ENCODE data around the gene SENP8.
"Not testable (repeated sequence)": the region's sequence is repeated elsewhere in the genome, so short reads cannot be mapped to it uniquely, and the experiment has no call there.

Gene SENP8

DNA sequence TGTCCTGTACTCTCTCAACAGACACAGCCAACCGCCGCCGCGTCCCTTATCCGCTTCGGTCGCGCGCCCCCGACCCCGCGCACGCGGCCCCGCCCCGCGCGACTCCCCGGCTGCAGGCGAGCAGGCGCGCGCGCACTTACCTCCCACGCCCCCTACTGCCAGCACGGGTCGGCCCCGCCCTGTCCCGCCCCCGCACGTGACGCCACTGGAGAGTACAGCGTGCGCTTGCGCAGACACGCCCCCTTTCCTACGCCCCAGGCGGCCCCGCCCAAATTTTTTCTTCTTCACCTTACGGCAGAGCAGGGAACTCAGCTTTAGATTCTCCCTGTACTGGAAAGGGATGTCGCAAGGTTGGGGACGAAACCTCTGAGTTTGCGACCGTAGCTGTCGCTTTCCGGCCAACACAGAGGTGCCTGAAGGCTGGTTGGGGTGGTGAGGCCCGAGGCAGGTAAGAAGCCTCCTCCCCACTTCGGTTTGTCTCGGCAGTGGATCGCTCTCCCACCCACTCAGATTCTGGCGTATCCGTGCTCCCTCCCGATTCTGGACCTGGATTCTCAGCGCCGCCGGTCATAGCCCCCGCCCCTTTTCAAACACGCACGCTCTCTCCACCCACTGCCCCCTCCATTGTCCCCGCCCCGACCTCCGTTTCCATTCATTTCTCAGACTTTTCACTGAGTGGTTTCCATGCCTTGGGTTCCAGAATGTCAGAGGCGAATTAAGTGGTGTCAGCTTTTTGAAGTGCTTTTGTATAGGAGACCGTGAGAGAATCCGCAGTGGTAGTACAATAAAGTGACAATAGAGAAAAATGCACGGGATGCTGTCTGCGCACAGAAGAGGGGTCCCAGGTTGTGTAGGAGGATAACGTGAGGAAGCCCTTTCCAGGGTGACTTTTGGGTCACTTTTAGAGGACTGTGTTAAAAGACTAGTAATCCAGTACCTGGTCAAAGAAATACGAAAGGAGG, at the start of gene SENP8, which contains the start of gene MYO9A:
Gene SENP8 (plus strand): TSS at position 387 of the 962 bp plus-strand sequence. CDS start 21,221 bp downstream, outside the sequence.
Gene MYO9A (minus strand): TSS at position 134 of the 962 bp plus-strand sequence. CDS start 71,587 bp downstream, outside the sequence.
- DNase-seq (ENCODE audit: low spot score): peak; percentile 95

DNA sequence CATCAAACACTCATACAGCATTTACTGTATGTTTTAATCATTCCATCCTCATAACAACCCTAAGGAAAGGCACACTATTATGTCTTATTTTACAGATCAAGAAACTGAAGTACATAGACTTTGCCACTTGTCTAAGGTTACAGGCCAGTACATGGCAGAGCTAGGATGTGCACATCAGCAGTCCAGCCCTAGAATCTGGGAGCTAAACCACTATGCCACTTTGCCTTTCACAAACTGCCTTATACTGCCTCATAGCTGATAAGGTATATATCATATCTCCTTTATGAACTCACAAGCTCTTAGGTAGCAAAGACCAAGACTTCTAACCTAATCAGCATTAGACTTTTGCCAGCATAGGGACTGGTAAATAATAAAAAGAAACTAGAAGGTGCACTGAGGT, 49.3 kb upstream of the SENP8 start:
- DNase-seq (ENCODE audit: low spot score): no peak

GRCh38 chr15:72070817-72071447, 47.3 kb upstream of the SENP8 start:
- DNase-seq (ENCODE audit: low spot score): no peak

DNA sequence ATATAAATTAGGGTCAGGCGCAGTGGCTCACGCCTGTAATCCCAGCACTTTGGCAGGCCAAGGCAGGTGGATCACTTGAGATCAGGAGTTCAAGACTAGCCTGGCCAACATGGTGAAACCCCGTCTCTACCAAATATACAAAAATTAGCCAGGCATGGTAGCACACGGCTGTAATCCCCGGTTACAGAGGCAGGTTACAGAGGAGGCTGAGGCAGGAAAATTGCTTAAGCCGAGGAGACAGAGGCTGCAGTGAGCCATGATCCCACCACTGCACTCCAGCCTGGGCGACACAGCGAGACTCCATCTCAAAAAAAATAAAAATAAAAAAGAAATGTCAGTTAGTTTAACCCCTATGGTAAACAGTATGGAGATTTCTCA, 46.8 kb upstream of the SENP8 start:
- DNase-seq (ENCODE audit: low spot score): not testable (repeated sequence)

- DNase-seq (ENCODE audit: low spot score): no peak
Observed at GRCh38 chr15:72074335-72075060, 43.7 kb upstream of the SENP8 start.

DNA sequence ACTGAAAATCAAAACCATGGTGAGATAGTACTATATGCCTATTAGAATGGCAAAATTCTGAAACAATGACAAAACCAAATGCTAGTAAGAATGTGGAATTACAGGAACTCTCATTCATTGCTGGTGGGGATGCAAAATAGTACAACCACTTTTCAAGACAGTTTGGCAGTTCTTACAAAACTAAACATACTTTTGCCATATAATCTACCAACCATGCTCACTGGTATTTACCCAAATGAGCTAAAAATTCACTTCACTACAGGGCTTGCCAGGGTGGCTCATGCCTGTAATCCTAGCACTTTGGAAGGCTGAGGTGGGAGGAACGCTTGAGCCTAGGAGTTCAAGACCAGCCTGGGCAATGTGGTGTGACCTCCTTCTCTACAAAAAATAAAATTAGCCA, 40.3 kb upstream of the SENP8 start:
- DNase-seq (ENCODE audit: low spot score): no peak

DNA sequence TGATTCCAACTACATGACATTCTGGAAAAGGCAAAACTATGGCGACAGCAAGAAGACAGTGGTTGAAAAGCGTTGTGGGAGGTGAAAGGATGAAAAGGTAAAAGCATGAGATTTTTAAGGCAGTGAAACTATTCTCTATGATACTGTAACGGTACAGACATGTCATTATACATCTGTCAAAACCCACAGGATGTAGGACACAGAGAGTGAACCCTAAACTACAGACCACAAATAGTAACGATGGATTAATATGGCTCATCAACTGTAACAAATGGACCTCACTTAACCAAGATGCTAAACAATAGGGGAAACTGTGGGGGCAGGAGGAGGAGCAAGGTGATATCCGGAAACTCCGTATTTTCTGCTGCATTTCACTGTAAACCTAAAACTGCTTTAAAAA, 39.3 kb upstream of the SENP8 start:
- no peak for DNase-seq (ENCODE audit: low spot score)

DNA sequence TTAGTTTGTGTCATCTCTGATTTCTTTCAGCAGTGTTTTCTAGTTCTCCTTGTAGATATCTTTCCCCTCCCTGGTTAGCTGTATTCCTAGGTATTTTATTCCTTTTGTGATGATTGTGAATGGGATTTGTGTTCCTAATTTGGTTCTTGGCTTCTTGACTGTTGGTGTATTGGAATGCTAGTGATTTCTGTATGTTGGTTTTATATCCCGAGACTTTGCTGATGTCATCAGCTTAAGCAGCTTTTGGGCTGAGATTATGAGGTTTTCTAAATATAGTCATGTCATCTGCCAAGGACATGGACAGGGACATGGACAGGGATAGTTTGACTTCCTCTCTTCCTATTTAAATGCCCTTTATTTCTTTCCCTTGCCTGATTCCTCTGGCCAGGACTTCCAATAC, 36.0 kb upstream of the SENP8 start:
- no peak for DNase-seq (ENCODE audit: low spot score)

DNA sequence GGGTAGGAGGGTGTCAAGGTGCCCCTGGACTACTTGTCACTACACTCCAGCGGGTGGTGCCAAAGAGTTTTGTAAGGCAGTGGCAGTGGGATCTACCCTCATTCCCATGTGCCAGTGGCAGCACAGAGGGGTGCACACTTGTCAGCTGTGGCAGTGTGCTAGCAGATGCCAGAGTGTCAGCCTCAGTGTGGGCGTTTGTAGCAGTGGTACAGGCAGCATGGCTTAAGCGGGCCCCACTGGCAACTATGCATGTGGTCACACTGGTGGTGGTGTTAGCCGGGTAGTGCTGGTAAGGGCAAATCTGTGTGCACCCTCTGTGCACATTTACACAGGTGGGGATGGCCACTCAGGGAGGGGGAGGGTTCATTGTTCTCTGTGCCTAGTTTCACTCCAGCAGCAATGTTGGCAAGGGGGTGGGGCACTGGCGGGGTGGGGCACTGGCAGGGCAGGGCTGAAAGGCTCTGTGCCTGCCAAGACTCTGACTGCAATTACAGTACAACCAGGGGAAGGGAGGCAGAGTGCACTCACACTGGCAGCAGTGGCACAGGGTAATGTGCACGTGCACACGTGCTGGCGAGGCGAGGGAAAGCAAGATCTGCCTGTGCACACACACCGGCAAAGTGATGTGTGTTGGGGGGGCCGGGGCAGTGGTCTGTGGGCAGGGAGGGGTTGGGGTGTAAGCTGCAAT, 32.0 kb upstream of the SENP8 start:
- DNase-seq (ENCODE audit: low spot score): no peak

- DNase-seq (ENCODE audit: low spot score): no peak
Observed at GRCh38 chr15:72086920-72087648, 31.1 kb upstream of the SENP8 start.

DNA sequence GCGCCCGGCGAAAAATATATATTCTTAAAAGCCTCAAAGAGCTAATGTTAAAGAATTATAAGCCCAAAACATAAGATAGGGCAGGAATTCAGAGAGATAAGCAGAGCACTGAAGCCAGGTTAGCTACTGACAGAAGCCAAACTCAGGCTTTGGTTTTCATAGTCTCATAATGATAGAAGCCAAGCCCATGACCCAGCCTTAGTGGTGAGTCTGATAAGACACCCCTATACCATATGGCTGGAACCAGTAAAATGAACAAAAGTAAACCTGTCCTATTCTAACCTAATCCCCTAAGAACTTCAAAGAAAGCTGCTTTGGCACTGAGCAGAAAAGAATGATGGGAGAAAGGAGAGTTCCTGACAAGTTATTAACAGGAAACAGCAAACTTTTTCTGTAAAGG, 26.2 kb upstream of the SENP8 start:
- DNase-seq (ENCODE audit: low spot score): no peak

- no peak for DNase-seq (ENCODE audit: low spot score)
Observed at GRCh38 chr15:72092691-72093090, 25.5 kb upstream of the SENP8 start.

DNA sequence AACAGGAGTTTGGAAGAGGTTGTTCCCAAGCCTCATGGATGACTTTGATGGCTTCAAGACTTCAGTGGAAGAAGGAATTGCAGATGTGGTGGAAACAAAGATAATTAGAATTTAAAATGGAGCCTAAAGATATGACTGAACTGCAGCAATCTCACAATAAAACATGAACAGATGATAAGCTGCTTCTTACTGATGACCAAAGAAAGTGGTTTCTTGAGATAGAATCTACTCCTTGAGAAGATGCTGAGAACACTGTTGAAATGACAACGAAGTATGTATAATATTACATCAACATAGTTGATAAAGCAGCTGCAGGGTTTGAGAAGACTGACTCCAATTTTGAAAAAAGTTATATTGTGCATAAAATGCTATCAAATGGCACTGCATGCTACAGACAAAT, 21.4 kb upstream of the SENP8 start:
- no peak for DNase-seq (ENCODE audit: low spot score)

DNA sequence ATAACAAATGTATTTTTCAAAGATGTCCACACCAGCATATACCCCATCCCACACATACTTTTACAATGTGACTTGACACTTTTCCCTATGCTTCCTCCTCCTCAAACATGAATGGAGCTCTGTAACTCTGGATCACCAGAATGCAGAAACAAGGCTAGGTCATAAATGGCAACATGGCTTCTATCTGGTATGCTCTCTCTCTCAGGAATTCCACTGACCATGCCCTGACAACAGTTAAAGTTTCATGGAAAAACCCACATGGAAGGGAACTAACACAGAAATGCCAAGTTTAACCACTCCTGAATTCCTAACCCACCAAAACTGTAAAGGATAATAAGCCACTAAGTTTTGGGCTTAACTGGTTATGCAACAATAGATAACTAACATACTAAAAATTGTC, 20.2 kb upstream of the SENP8 start:
- DNase-seq (ENCODE audit: low spot score): no peak

DNA sequence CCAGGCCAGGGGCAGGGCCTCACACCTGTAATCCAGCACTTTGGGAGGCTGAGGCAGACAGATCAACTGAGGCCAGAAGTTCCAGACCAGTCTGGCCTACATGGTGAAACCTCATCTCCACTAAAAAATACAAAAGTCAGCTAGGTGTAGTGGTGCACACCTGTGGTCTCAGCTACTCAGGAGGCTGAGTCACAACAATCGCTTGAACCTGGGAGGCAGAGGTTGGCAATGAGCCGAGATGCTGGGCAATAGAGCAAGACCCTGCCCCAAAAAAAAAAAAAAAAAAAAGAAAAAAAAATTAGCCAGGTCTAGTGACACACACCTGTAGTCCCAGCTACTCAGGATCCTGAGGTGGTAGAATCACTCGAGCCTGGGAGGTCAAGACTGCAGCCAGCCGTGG, 19.0 kb upstream of the SENP8 start:
- DNase-seq (ENCODE audit: low spot score): no peak

- DNase-seq (ENCODE audit: low spot score): not testable (repeated sequence)
Observed at GRCh38 chr15:72100551-72100950, 17.7 kb upstream of the SENP8 start.

DNA sequence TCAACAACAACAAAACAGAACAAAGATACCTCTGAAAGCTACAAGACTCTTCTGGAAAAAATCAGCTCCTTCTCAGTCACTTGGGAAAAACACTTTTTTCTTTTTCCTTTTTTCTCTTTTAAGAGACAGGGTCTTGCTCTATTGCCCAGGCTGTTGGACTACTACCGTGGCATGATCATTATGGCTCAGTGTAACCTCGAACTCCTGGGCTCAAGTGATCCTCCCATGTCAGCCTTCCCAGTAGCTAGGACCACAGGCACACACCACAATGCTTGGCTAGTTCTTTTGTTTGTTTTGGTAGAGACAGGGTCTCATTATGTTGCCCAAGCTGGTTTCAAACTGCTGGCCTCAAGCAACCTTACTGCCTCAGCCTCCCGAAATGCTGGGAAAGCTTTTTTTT, 13.1 kb upstream of the SENP8 start:
- no peak for DNase-seq (ENCODE audit: low spot score)

DNA sequence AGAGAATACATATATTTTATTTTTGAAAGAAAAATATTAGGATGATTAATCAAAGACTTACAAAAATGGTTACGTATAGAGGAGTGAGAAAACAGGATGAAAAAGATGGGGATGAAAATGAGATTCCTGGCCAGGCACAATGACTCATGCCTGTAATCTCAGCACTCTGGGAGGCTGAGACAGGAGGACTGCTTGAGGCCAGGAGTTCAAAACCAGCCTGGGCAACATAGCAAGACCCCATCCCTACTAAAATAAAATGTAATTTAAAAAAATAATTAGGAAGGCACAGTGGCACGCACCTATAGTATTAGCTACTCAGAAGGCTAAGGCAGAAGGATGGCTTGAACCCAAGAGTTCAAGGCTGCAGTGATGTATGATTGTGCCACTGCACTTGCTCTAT, 12.1 kb upstream of the SENP8 start:
- DNase-seq (ENCODE audit: low spot score): no peak

GRCh38 chr15:72110355-72110754, 7.8 kb upstream of the SENP8 start:
- no peak for DNase-seq (ENCODE audit: low spot score)

GRCh38 chr15:72112116-72112515, 6.1 kb upstream of the SENP8 start:
- no peak for DNase-seq (ENCODE audit: low spot score)

DNA sequence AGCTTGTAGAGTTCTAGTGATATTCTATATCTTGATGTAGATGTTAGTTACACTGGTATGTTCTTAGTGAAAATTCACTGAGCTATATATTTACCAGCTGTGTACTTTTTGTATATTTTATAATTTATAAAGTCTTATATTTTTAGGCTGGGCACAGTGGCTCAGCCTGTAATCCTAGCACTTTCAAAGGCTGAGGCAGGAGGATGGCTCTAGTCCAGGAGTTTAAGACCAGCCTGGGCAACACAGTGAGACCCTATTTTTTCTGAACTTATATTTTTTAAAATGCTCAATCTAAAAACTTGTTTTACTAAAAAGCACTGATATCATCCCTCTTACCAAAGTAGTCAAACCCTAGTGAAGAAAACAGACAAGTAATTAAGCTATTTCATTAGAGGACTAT, 5.4 kb upstream of the SENP8 start:
- no peak for DNase-seq (ENCODE audit: low spot score)

Data from globus pallidus (tissue), 1 donor.